H9 (cell line): ENCODE data around the gene NGB. TPM values are rescaled to one million over a fixed set of nuclear protein-coding genes. Genes with fewer than 3 reads are reported as not detected.

Experiments
- DNase-seq: peaks from one replicate; pipeline ENCODE4 v3.0.0-alpha.2; 2017
- H2AFZ ChIP-seq: one replicate; pipeline ENCODE4 v1.6.1; 2013; ENCODE audit warnings: mild to moderate bottlenecking, low read length, control low read depth, moderate library complexity
- H2AK5ac ChIP-seq: 2 replicates; pipeline ENCODE4 v1.6.1; 2013; ENCODE audit warnings: low read length, control low read depth, mixed read lengths; ENCODE audit not compliant: insufficient read length
- H2BK120ac ChIP-seq: one replicate; pipeline ENCODE4 v1.6.1; 2013; ENCODE audit warnings: low read depth, mild to moderate bottlenecking, low read length, control low read depth, inconsistent platforms; ENCODE audit not compliant: poor library complexity, severe bottlenecking
- H2BK12ac ChIP-seq: 2 replicates; pipeline ENCODE4 v1.6.1; 2013; ENCODE audit warnings: low read length, control low read depth, mixed read lengths, low read depth; ENCODE audit not compliant: insufficient read length
- H2BK15ac ChIP-seq: 2 replicates; pipeline ENCODE4 v1.6.1; 2013; ENCODE audit warnings: low read depth, low read length, control low read depth
- H2BK20ac ChIP-seq: one replicate; pipeline ENCODE4 v1.6.1; 2013; ENCODE audit warnings: low read depth, mild to moderate bottlenecking, low read length, control low read depth, inconsistent platforms; ENCODE audit not compliant: poor library complexity, severe bottlenecking
- H2BK5ac ChIP-seq: 2 replicates; pipeline ENCODE4 v1.6.1; 2013; ENCODE audit warnings: low read length, control low read depth, mixed read lengths; ENCODE audit not compliant: insufficient read length
- H3K14ac ChIP-seq: 2 replicates; pipeline ENCODE4 v1.6.1; 2013; ENCODE audit warnings: low read length, control low read depth; ENCODE audit not compliant: insufficient read depth
- H3K18ac ChIP-seq: 2 replicates; pipeline ENCODE4 v1.6.1; 2013; ENCODE audit warnings: low read depth, mild to moderate bottlenecking, mixed read lengths, low read length, control low read depth; ENCODE audit not compliant: insufficient read length
- H3K23ac ChIP-seq: 2 replicates; pipeline ENCODE4 v1.6.1; 2013; ENCODE audit warnings: low read length, control low read depth, mixed read lengths, low read depth; ENCODE audit not compliant: insufficient read length
- H3K23me2 ChIP-seq: 2 replicates; pipeline ENCODE4 v1.6.1; 2013; ENCODE audit warnings: low read depth, mild to moderate bottlenecking, mixed read lengths, low read length, control low read depth; ENCODE audit not compliant: insufficient read length, poor library complexity, severe bottlenecking
- H3K27ac ChIP-seq: 2 replicates; pipeline ENCODE4 v1.5.1; 2013; ENCODE audit warnings: low read length, control low read depth, mixed read lengths, low read depth; ENCODE audit not compliant: insufficient read length
- H3K27me3 ChIP-seq: 2 replicates; pipeline ENCODE4 v1.6.1; 2013; ENCODE audit warnings: low read length, control low read depth, inconsistent platforms; ENCODE audit not compliant: insufficient read depth
- H3K4ac ChIP-seq: 2 replicates; pipeline ENCODE4 v1.6.1; 2013; ENCODE audit warnings: low read depth, mild to moderate bottlenecking, control low read depth, inconsistent platforms, low read length, moderate library complexity
- H3K4me1 ChIP-seq: 2 replicates; pipeline ENCODE4 v1.6.1; 2013; ENCODE audit warnings: low read length, control low read depth, inconsistent platforms; ENCODE audit not compliant: insufficient read depth
- H3K4me2 ChIP-seq: 2 replicates; pipeline ENCODE4 v1.6.1; 2013; ENCODE audit warnings: low read length, control low read depth, mixed read lengths; ENCODE audit not compliant: insufficient read length, insufficient read depth
- H3K56ac ChIP-seq: 2 replicates; pipeline ENCODE4 v1.6.1; 2013; ENCODE audit warnings: low read depth, mild to moderate bottlenecking, mixed read lengths, low read length, control low read depth; ENCODE audit not compliant: insufficient read length
- H3K79me1 ChIP-seq: 2 replicates; pipeline ENCODE4 v1.6.1; 2013; ENCODE audit warnings: low read depth, mild to moderate bottlenecking, moderate library complexity, low read length, control low read depth, inconsistent platforms; ENCODE audit not compliant: insufficient read depth, poor library complexity, severe bottlenecking
- H3K79me2 ChIP-seq: 2 replicates; pipeline ENCODE4 v1.6.1; 2013; ENCODE audit warnings: low read length, control low read depth, inconsistent platforms; ENCODE audit not compliant: insufficient read depth
- H3K9ac ChIP-seq: 2 replicates; pipeline ENCODE4 v1.6.1; 2013; ENCODE audit warnings: low read length, control low read depth, mixed read lengths; ENCODE audit not compliant: insufficient read length; ENCODE audit errors: extremely low read depth
- H3K9me3 ChIP-seq: one replicate; pipeline ENCODE4 v1.6.1; 2013; ENCODE audit warnings: low read depth, low read length, inconsistent platforms; ENCODE audit not compliant: control insufficient read depth
- H3T11ph ChIP-seq: one replicate; pipeline ENCODE4 v1.6.1; 2013; ENCODE audit warnings: mild to moderate bottlenecking, low read length, control low read depth, inconsistent platforms
- H4K20me1 ChIP-seq: one replicate; pipeline ENCODE4 v1.6.1; 2013; ENCODE audit not compliant: control insufficient read depth, insufficient read length, insufficient read depth
- H4K5ac ChIP-seq: 2 replicates; pipeline ENCODE4 v1.6.1; 2013; ENCODE audit warnings: low read depth, mild to moderate bottlenecking, mixed read lengths, low read length, control low read depth; ENCODE audit not compliant: insufficient read length
- H4K8ac ChIP-seq: replicated peaks from 2 replicates; pipeline ENCODE4 v1.6.1; 2013; ENCODE audit warnings: low read length, control low read depth, mixed read lengths, low read depth; ENCODE audit not compliant: insufficient read length
- H4K91ac ChIP-seq: 2 replicates; pipeline ENCODE4 v1.6.1; 2013; ENCODE audit warnings: low read depth, mild to moderate bottlenecking, moderate library complexity, mixed read lengths, low read length, control low read depth; ENCODE audit not compliant: insufficient read length
- H3K27ac Mint-ChIP-seq, 3 experiments: 2 replicates in 2 of 3; 3 replicates in 1 of 3; pipeline ENCODE4 v1.8.0; 2020 to 2021; ENCODE audit warnings: mixed read lengths in 3 of 3, mild to moderate bottlenecking in 1 of 3, moderate library complexity in 1 of 3
- H3K27me3 Mint-ChIP-seq: 2 replicates; pipeline ENCODE4 v1.8.0; 2021; ENCODE audit warnings: low read depth, mild to moderate bottlenecking, moderate library complexity, mixed read lengths
- H3K36me3 Mint-ChIP-seq, 3 experiments: 2 replicates in 2 of 3; 3 replicates in 1 of 3; pipeline ENCODE4 v1.8.0; 2020 to 2021; ENCODE audit warnings: low read depth in 3 of 3, mixed read lengths in 3 of 3; ENCODE audit not compliant: insufficient read depth in 1 of 3
- H3K4me1 Mint-ChIP-seq, 2 experiments: 2 replicates each; pipeline ENCODE4 v1.8.0; 2020; ENCODE audit warnings: mixed read lengths in 2 of 2
- H3K4me3 Mint-ChIP-seq, 2 experiments: 2 replicates in 1 of 2; 3 replicates in 1 of 2; pipeline ENCODE4 v1.8.0; 2020 to 2021; ENCODE audit warnings: mild to moderate bottlenecking in 2 of 2, mixed read lengths in 2 of 2, moderate library complexity in 1 of 2
- H3K9me3 Mint-ChIP-seq, 2 experiments: 2 replicates in 1 of 2; 3 replicates in 1 of 2; pipeline ENCODE4 v1.8.0; 2020; ENCODE audit warnings: mild to moderate bottlenecking in 2 of 2, mixed read lengths in 2 of 2, moderate library complexity in 1 of 2
- CTCF ChIP-seq: fragments of 200-600 bp; sonication (generic); conservative IDR thresholded peaks from 3 replicates; pipeline ENCODE4 v1.8.0; 2021; ENCODE audit warnings: antibody characterized with exemption, mild to moderate bottlenecking
- WGBS: extraction: QIAGEN DNeasy Blood & Tissue Kit; methylation state at CpG from one replicate; pipeline ENCODE4 v1.1.7; 2013; ENCODE audit warnings: missing lambda C conversion rate, low lambda C conversion rate, mixed read lengths; ENCODE audit not compliant: insufficient read length; ENCODE audit errors: extremely low coverage; 5-methylcytosine and 5-hydroxymethylcytosine counted together
- total RNA-seq: library from RNA; stranded (reverse); gene quantifications from 2 replicates; pipeline ENCODE4 v1.2.1, GENCODE V29; 2021

NGB gene
- total RNA-seq, 1 experiment from 2014 or later: 0.26 TPM

- no peaks in the 10 kb centered on the region for H3K79me1 ChIP-seq
- no peak overlapping the region for H2BK5ac ChIP-seq
- peaks cover 2 to 9% of the 10 kb centered on the region in 2 experiments; a peak in 2 of 4 replicates for H3K4me1 Mint-ChIP-seq
- H3K14ac ChIP-seq: no peak overlapping the region
- no peak overlapping the region; a peak in 1 of 7 replicates for H3K27ac Mint-ChIP-seq
- peaks cover 3% of the 10 kb centered on the region for H3K27me3 Mint-ChIP-seq
- H3K9me3 Mint-ChIP-seq: no peaks in the 10 kb centered on the region
- no peak overlapping the region for H3K27ac ChIP-seq
- no peak overlapping the region for H3K56ac ChIP-seq
- H3T11ph ChIP-seq: no peak overlapping the region
- no peaks in the 10 kb centered on the region for H3K4me1 ChIP-seq
- no peak overlapping the region for H2BK120ac ChIP-seq
- H2BK20ac ChIP-seq: no peak overlapping the region
- H4K8ac ChIP-seq: no peak overlapping the region
- H3K9ac ChIP-seq: no peak overlapping the region
- no peak overlapping the region for H2BK15ac ChIP-seq
- H3K27me3 ChIP-seq: no peaks in the 10 kb centered on the region
- H3K4me2 ChIP-seq: no peak overlapping the region
- H3K18ac ChIP-seq: no peak overlapping the region
- no peaks in the 10 kb centered on the region for H3K9me3 ChIP-seq
- H3K79me2 ChIP-seq: no peaks in the 10 kb centered on the region
- H2AK5ac ChIP-seq: no peak overlapping the region
- H4K20me1 ChIP-seq: no peaks in the 10 kb centered on the region
- WGBS: no CpG with 5 or more reads among the region's 3 CpGs
- H4K5ac ChIP-seq: no peak overlapping the region
- no peak for TF ChIP-seq CTCF
- H3K4ac ChIP-seq: no peak overlapping the region
- H4K91ac ChIP-seq: no peak overlapping the region
- H2AFZ ChIP-seq: no peak overlapping the region
- H3K4me3 Mint-ChIP-seq: no peak overlapping the region
- no peak overlapping the region for H3K23ac ChIP-seq
- H2BK12ac ChIP-seq: no peak overlapping the region
- no peaks in the 10 kb centered on the region for H3K36me3 Mint-ChIP-seq
- no peaks in the 10 kb centered on the region for H3K23me2 ChIP-seq
- no peak for DNase-seq
Measured at GRCh38 chr14:77231721-77232120, 39.3 kb downstream of the NGB start.
